Upper lobe of right lung (tissue), 1 donor: ENCODE data around the gene SUZ12. TPM values are rescaled to one million over a fixed set of nuclear protein-coding genes. Genes with fewer than 3 reads are reported as not detected.
"Not testable (repeated sequence)": the region's sequence is repeated elsewhere in the genome, so short reads cannot be mapped to it uniquely, and the experiment has no call there.

Experiments used
- ATAC-seq: fragments of 200-7000 bp; cut with Tn5 transposase; one replicate; pipeline ENCODE4 v1.9.1; 2020; ENCODE audit warnings: mild to moderate bottlenecking, moderate library complexity
- DNase-seq: peaks from one replicate; pipeline ENCODE4 v3.0.0-alpha.2; 2020
- H3K27ac ChIP-seq: fragments of 200-600 bp; one replicate; pipeline ENCODE4 v1.8.0; 2022
- H3K27me3 ChIP-seq: fragments of 200-600 bp; one replicate; pipeline ENCODE4 v1.8.0; 2022; ENCODE audit warnings: mild to moderate bottlenecking
- H3K36me3 ChIP-seq: fragments of 200-600 bp; one replicate; pipeline ENCODE4 v1.8.0; 2022
- H3K4me1 ChIP-seq: fragments of 200-600 bp; one replicate; pipeline ENCODE4 v1.8.0; 2022
- H3K4me3 ChIP-seq: fragments of 200-600 bp; one replicate; pipeline ENCODE4 v1.8.0; 2022; ENCODE audit warnings: mild to moderate bottlenecking
- H3K9me3 ChIP-seq: fragments of 200-600 bp; one replicate; pipeline ENCODE4 v1.8.0; 2022
- intact Hi-C: fragments of 100-400 bp; cut with DNase I; formaldehyde crosslinking; loops from one replicate; pipeline ENCODE4 v1.11.0; 2022
- total RNA-seq: library from RNA; stranded (reverse); fragmentation: NEBNext Ultra II Directional; extraction: Animal tissue kit (Norgen Biotek cat#: 25700); gene quantifications from one replicate; pipeline ENCODE4 v1.2.1, GENCODE V29; 2021
- TF ChIP-seq, protein P1 (sequence below): fragments of 200-600 bp; IDR thresholded peaks from one replicate; pipeline ENCODE4 v1.8.0; 2022; ENCODE audit warnings: antibody characterized with exemption
- donor health status: DM: no; HTN: yes; CAD: no; lungs with severe emphysema.

SUZ12 gene
- total RNA-seq, 1 donor from 2014 or later = 24.9 TPM

DNA sequence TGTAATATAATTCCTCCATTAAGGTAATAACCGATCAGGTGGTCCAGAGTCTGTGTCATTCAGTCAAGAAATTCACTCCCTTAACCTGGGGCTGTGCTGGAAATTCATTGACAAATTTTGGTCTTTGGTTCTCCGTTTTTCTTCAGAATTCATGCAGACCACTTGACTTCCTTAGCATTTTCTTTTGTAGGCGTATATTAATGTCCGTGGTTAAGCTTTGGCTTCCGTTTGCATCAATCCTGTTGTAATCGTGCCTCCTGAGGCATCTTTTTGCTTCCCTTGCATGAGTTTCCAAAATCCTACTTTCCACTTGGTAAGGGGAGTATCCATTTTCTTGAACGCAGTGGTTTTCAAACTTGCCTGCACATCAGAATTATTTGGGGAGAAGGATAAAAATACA is 79.4 kb downstream of the SUZ12 start:
- ATAC-seq = no peak
- intact Hi-C loops = no loop called here
- Histone ChIP-seq H3K27me3 (no peaks in the 10 kb centered on the region), H3K27ac (no peak overlapping the region), H3K36me3 (peaks cover 4% of the 10 kb centered on the region), H3K4me3 (no peak overlapping the region), H3K4me1 (no peaks in the 10 kb centered on the region), H3K9me3 (no peaks in the 10 kb centered on the region)
- TF ChIP-seq, protein P1, sequence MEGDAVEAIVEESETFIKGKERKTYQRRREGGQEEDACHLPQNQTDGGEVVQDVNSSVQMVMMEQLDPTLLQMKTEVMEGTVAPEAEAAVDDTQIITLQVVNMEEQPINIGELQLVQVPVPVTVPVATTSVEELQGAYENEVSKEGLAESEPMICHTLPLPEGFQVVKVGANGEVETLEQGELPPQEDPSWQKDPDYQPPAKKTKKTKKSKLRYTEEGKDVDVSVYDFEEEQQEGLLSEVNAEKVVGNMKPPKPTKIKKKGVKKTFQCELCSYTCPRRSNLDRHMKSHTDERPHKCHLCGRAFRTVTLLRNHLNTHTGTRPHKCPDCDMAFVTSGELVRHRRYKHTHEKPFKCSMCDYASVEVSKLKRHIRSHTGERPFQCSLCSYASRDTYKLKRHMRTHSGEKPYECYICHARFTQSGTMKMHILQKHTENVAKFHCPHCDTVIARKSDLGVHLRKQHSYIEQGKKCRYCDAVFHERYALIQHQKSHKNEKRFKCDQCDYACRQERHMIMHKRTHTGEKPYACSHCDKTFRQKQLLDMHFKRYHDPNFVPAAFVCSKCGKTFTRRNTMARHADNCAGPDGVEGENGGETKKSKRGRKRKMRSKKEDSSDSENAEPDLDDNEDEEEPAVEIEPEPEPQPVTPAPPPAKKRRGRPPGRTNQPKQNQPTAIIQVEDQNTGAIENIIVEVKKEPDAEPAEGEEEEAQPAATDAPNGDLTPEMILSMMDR = no peak
- DNase-seq = no peak

DNA sequence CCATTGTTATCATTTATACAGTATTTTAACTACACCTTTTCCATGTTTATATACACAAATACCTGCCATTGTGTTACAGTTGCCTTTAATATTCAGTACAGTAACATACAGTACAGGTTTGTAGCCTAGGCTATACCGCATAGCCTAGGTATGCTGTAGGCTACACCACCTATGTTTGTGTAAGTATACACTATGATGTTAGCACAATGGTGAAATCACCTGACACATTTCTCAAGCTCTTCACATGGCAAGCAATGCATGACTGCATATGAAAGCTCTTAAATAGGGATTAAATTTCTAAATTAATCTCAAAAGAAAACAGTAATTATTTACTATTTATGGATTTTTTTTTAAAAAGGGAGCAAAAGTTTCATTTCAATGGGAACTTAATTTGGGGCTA is 82.4 kb downstream of the SUZ12 start:
- peaks cover 10% of the 10 kb centered on the region for H3K36me3 ChIP-seq
- H3K27ac ChIP-seq = no peak overlapping the region
- H3K9me3 ChIP-seq = no peaks in the 10 kb centered on the region
- H3K4me3 ChIP-seq = no peak overlapping the region
- no peak for ATAC-seq
- no peak for DNase-seq
- intact Hi-C loops = no loop called here
- H3K4me1 ChIP-seq = no peaks in the 10 kb centered on the region
- no peaks in the 10 kb centered on the region for H3K27me3 ChIP-seq
- TF ChIP-seq, protein P1 = no peak

DNA sequence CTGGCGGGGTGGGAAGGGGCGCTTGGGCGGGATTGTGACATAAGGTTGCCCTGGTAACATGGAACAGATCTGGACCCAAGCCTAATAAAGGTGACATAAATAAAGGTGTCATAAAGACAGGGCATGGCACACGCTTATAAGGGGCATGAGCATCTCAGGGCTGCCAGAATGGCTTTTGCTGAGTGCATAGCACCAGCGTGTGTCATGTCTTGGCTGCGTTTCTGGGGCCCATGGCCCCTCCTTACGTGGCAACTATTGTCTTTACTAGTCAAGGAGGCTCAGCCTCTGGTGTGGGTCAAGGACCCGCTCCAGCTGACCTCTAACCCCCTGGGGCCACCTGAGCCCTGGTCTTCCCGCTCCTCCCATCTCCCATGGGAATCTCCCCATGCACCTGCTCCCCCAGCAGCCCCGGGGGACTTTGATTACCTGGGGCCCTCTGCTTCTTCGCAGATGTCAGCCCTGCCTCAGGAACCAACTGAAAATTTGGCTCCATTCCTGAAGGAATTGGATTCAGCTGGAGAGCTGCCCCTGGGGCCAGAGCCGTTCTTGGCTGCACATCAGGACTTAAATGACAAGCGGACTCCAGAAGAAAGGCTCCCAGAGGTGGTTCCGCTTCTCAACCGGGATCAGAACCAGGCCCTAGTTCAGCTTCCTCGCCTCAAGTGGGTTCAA is 84.3 kb downstream of the SUZ12 start:
- no peaks in the 10 kb centered on the region for H3K9me3 ChIP-seq
- no peaks in the 10 kb centered on the region for H3K27me3 ChIP-seq
- no peak for DNase-seq
- H3K36me3 ChIP-seq = peaks cover 10% of the 10 kb centered on the region
- intact Hi-C loops = no loop called here
- TF ChIP-seq, protein P1 = no peak
- no peak overlapping the region for H3K27ac ChIP-seq
- no peak for ATAC-seq
- H3K4me3 ChIP-seq = no peak overlapping the region
- no peaks in the 10 kb centered on the region for H3K4me1 ChIP-seq

DNA sequence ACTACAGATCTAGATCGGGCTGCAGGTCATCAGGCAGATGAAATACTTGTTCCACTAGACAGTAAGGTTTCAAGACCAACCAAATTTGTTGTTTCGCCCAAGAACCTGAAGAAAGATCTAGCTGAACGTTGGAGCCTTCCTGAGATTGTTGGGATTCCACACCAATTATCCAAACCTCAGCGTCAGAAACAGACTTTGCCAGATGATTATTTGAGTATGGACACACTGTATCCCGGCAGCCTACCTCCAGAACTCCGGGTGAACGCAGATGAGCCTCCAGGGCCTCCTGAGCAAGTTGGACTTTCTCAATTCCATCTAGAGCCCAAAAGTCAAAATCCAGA is 84.8 kb downstream of the SUZ12 start:
- intact Hi-C loops = no loop called here
- Histone ChIP-seq H3K36me3 (peaks cover 10% of the 10 kb centered on the region), H3K27me3 (no peaks in the 10 kb centered on the region), H3K27ac (no peak overlapping the region), H3K9me3 (no peaks in the 10 kb centered on the region), H3K4me1 (no peaks in the 10 kb centered on the region), H3K4me3 (no peak overlapping the region)
- TF ChIP-seq, protein P1 = no peak
- no peak for ATAC-seq
- DNase-seq = no peak

DNA sequence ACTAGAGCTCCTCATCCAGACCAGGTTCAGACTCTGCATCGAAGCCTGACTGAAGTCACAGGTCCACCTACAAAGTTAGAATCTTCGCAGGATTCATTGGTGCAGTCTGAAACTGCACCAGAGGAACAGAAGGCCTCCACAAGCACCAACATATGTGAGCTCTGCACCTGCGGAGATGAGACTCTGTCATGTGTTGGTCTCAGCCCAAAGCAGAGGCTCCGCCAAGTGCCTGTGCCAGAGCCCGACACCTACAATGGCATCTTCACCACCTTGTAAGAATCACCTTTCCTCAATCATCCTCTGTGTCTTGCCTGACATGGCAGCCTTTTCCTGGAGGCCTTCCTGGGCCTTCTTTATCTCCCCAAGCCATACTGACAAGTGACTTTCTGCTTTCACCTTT is 85.7 kb downstream of the SUZ12 start:
- DNase-seq, ATAC-seq, H3K27ac ChIP-seq, H3K4me1 ChIP-seq, H3K36me3 ChIP-seq, H3K4me3 ChIP-seq, intact Hi-C loops, H3K9me3 ChIP-seq, H3K27me3 ChIP-seq: not testable (repeated sequence)

DNA sequence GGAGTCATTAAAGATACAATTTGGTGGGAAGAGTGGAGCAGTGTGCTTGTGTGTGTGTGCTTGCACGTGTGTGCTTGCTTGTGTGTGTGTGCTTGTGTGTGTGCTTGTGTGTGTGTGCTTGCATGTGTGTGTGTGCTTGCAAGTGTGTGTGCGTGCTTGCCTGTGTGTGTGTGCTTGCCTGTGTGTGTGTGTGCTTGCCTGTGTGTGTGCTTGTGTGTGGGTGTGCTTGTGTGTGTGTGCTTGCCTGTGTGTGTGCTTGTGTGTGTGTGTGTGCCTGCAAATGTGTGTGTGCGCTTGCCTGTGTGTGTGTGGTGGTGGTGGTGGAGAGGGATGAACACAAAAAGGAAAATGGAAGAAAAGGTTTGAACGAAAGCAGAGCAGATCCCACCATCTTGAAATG is 90.5 kb downstream of the SUZ12 start:
- H3K36me3 ChIP-seq, intact Hi-C loops, ATAC-seq, H3K9me3 ChIP-seq, DNase-seq, H3K4me1 ChIP-seq, H3K27me3 ChIP-seq, H3K27ac ChIP-seq, H3K4me3 ChIP-seq: not testable (repeated sequence)

DNA sequence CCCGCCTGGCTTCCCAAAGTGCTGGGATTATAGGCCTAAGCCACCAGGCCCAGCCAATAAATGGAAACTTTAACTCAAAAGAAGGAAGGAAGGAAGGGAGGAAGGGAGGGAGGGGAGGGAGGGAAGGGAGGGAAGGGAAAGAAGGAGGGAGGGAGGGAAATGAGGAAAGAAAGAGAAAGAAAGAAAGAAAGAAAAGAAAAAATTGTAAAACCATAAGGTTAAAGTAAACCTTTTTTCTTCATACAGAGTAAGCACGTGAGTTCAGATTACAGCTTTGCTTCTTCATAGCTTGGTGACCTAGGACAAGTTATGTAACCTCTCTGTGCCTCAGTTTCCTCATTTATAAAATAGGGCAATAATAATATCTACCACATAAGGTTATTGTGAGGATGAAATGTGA is 96.4 kb downstream of the SUZ12 start:
- no peak for ATAC-seq
- no peaks in the 10 kb centered on the region for H3K27me3 ChIP-seq
- TF ChIP-seq, protein P1 = no peak
- H3K4me3 ChIP-seq = no peak overlapping the region
- H3K4me1 ChIP-seq = no peaks in the 10 kb centered on the region
- H3K36me3 ChIP-seq = peaks cover 34% of the 10 kb centered on the region
- no peak for DNase-seq
- no peak overlapping the region for H3K27ac ChIP-seq
- H3K9me3 ChIP-seq = no peaks in the 10 kb centered on the region
- intact Hi-C loops = no loop called here

DNA sequence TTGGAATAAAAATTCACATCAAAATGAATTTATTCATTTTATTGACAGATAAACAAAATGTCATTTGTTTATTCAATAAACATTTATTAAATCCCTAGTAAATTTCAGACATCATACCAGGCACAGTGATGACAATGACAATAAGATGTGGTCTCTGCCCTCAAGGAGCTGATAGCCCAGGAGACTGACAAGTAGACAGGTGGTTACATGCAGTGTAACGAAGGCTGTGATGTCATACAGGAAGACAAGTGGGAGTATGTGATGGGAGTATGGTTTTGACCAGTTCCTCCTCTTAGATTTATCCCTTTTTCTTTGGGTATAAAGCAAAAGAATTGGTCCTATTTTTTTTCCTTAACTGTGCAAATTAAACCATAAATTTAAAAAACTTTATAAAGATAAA is 97.0 kb downstream of the SUZ12 start:
- H3K9me3 ChIP-seq, H3K27ac ChIP-seq, intact Hi-C loops, ATAC-seq, H3K4me3 ChIP-seq, DNase-seq, H3K27me3 ChIP-seq, H3K4me1 ChIP-seq: not testable (repeated sequence)
- peaks cover 39% of the 10 kb centered on the region for H3K36me3 ChIP-seq

DNA sequence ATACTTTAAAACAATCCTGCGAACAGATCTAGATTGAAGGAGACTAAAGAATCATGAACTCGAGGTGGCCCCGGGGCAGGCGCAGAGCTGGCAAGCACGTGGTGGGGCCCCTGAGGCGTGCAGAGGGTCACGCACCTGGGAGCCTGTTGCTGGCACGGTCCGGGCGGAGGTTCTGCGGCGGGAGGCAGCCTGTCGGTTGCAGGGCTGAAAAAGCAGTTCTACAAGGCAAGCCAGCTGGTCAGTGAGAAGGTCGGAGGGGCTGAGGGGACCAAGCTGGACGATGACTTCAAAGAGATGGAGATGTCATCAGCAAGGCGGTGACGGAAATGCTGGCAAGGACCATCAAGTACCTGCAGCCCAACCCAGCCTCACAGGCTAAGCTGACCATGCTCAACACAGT is 103.4 kb downstream of the SUZ12 start:
- H3K4me3 ChIP-seq, H3K4me1 ChIP-seq, H3K27me3 ChIP-seq, DNase-seq, H3K9me3 ChIP-seq, intact Hi-C loops, ATAC-seq, H3K27ac ChIP-seq: not testable (repeated sequence)
- peaks cover 50% of the 10 kb centered on the region for H3K36me3 ChIP-seq
